ENCODE measurements around the gene ZMYND8. TPM values are rescaled to one million over a fixed set of nuclear protein-coding genes. Genes with fewer than 3 reads are reported as not detected.

Gene ZMYND8
- total and polyA plus RNA-seq, 10 of the 15 experiments (the other 5 are each of a cell fraction or from before 2014, with no cell fraction given), result 12.9 to 54.8 (median 23.1) TPM

DNA sequence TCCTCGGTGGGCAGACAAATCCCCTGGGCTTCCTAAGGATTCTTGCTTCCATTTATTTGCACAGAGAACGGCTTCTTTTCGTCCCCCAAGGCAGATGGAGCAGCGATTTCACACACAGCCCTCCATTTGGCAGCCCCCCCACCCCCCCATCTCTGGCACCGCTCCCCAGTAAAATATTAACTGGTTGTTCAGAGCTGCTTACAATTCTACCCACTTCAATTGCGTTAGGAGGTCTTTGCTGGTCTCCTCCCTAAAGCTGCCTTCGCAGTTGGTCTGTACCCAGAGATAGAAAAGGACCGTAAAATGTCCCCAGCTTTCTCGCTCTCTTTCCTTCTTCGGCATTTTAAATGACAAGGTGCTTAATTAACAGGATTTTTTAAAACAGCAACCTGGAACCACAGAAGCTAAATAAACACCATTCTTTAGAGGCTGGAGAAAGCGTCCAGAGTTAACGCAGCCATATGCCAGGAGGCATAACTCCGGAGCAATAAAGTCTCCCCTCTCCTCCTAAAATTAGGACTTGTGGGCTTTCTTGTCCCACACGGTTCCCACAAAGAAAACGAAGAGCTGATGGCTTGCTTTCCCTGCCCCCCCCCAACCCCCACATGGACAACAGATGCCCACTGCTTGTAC, 1.7 kb upstream of the ZMYND8 start:
- Histone ChIP-seq H3K9me3 (replicated peaks; ENCODE audit: control insufficient read depth, insufficient read depth, low read length) (no peaks in the 10 kb centered on the region), H3K36me3 (ENCODE audit: control insufficient read depth in 2 of 2, insufficient read depth in 2 of 2, low read length in 1 of 2) (no peaks in the 10 kb centered on the region), H3K9ac (ENCODE audit: control insufficient read depth, insufficient read depth, low read length) (peak overlapping the region; percentile 93), H3K79me2 (ENCODE audit: control insufficient read depth, insufficient read depth, low read length) (peaks cover 42% of the 10 kb centered on the region), H4K20me1 (ENCODE audit: control insufficient read depth, insufficient read depth) (no peaks in the 10 kb centered on the region), H3K4me2 (ENCODE audit: control insufficient read depth, insufficient read depth) (peak overlapping the region; percentile 95), H3K27me3 (replicated peaks in 1 of 2; ENCODE audit: control insufficient read depth in 2 of 2, insufficient read depth in 2 of 2, low read length in 1 of 2) (no peaks in the 10 kb centered on the region), H3K27ac (ENCODE audit: control insufficient read depth, insufficient read depth) (peak overlapping the region; percentile 99), H2AFZ (ENCODE audit: control insufficient read depth, low read depth, low read length) (peak overlapping the region; percentile 84), H3K4me1 (ENCODE audit: control insufficient read depth, insufficient read depth, low read length) (peaks cover 43% of the 10 kb centered on the region), H3K4me3 (peak overlapping the region; percentile 67; the same call in 1 of the 2 replicates)
- ChIA-PET SMC1A (ENCODE audit: uncharacterized antibody, unreplicated experiment) (interaction anchor here (0.8 to 6.5 kb wide), 9 partner anchors 9 to 252 kb away, joined by 3 to 51 read pairs (median 4); no protein-coding TSS in a partner anchor), RAD21 (ENCODE audit: unreplicated experiment) (interaction anchor here (0.6 to 13.0 kb wide), 10 partner anchors 9 to 965 kb away, joined by 3 to 123 read pairs (median 6); partner anchors contain the start of gene NCOA3), POLR2A (interaction anchor here (0.6 to 5.7 kb wide), 10 partner anchors 10 to 146 kb away, joined by 3 to 50 read pairs (median 9); no protein-coding TSS in a partner anchor), CTCF (interaction anchor here (0.7 to 13.0 kb wide), 10 partner anchors 8 to 265 kb away, joined by 3 to 129 read pairs (median 4); no protein-coding TSS in a partner anchor)
- no peak for ATAC-seq
- intact Hi-C loops (cut with micrococcal nuclease; ENCODE audit: unreplicated experiment) (no loop called here), in situ Hi-C loops (cut with MboI) (no loop called here)
- no peak for DNase-seq (ENCODE audit: low read depth, low spot score)
- BruUV-seq (replicated peaks), result no TSS peak
- WGBS (ENCODE audit: insufficient coverage, insufficient replicate concordance, low lambda C conversion rate, missing lambda C conversion rate), result 60% methylated on average over 15 of the region's 15 CpGs
- peak; percentile 35 for FAIRE-seq
- TF ChIP-seq, protein P1, sequence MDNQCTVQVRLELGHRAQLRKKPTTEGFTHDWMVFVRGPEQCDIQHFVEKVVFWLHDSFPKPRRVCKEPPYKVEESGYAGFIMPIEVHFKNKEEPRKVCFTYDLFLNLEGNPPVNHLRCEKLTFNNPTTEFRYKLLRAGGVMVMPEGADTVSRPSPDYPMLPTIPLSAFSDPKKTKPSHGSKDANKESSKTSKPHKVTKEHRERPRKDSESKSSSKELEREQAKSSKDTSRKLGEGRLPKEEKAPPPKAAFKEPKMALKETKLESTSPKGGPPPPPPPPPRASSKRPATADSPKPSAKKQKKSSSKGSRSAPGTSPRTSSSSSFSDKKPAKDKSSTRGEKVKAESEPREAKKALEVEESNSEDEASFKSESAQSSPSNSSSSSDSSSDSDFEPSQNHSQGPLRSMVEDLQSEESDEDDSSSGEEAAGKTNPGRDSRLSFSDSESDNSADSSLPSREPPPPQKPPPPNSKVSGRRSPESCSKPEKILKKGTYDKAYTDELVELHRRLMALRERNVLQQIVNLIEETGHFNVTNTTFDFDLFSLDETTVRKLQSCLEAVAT (IDR thresholded peaks at IDR 0.05), result no peak
- TF ChIP-seq NFXL1 (IDR thresholded peaks at IDR 0.05; ENCODE audit: borderline replicate concordance), result no peak
- TF ChIP-seq ETV6 (conservative IDR thresholded peaks at IDR 0.05 in 1 of 2, IDR thresholded peaks at IDR 0.05 in 1 of 2; ENCODE audit: borderline replicate concordance in 1 of 2, low read depth in 1 of 2), result peak in 1 of 2 experiments; percentile 69; a peak in 1 of 4 replicates
- TF ChIP-seq, protein P2, sequence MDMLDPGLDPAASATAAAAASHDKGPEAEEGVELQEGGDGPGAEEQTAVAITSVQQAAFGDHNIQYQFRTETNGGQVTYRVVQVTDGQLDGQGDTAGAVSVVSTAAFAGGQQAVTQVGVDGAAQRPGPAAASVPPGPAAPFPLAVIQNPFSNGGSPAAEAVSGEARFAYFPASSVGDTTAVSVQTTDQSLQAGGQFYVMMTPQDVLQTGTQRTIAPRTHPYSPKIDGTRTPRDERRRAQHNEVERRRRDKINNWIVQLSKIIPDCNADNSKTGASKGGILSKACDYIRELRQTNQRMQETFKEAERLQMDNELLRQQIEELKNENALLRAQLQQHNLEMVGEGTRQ (IDR thresholded peaks at IDR 0.05; ENCODE audit: borderline replicate concordance, low read depth, low read length), result no peak

Data from GM12878 (cell line).